Upper lobe of left lung (tissue), 6 donors: ENCODE measurements around the gene ZNF708. TPM values are rescaled to one million over a fixed set of nuclear protein-coding genes. Genes with fewer than 3 reads are reported as not detected.
"Not testable (repeated sequence)": the region's sequence is repeated elsewhere in the genome, so short reads cannot be mapped to it uniquely, and the experiment has no call there.

Experiments
- ATAC-seq, 2 donors: fragments of 200-7000 bp; cut with Tn5 transposase; one replicate each; pipeline ENCODE4 v1.9.1; 2022; ENCODE audit warnings: mild to moderate bottlenecking in 2 of 2, moderate library complexity in 2 of 2; ENCODE audit not compliant: low FRiP score in 2 of 2
- DNase-seq, 2 donors: peaks; one replicate each; pipeline ENCODE4 v3.0.0-alpha.2; 2019 to 2020
- H3K27ac ChIP-seq, 4 donors: fragments of 200-600 bp; sonication (generic); one replicate each; pipeline ENCODE4 v1.5.1; 2016 to 2019
- H3K27me3 ChIP-seq, 4 donors: fragments of 200-600 bp; sonication (generic); one replicate each; pipeline ENCODE4 v1.5.1; 2017 to 2019
- H3K36me3 ChIP-seq, 4 donors: fragments of 200-600 bp; sonication (generic); one replicate each; pipeline ENCODE4 v1.5.1; 2016 to 2019
- H3K4me1 ChIP-seq, 4 donors: fragments of 200-600 bp; sonication (generic); one replicate each; pipeline ENCODE4 v1.5.1; 2018 to 2019
- H3K4me3 ChIP-seq, 4 donors: fragments of 200-600 bp; sonication (generic); one replicate each; pipeline ENCODE4 v1.5.1; 2017 to 2019; ENCODE audit warnings: mild to moderate bottlenecking in 2 of 4, moderate library complexity in 1 of 4
- H3K9me3 ChIP-seq, 4 donors: fragments of 200-600 bp; sonication (generic); one replicate each; pipeline ENCODE4 v1.5.1; 2018 to 2019
- EP300 ChIP-seq, 4 donors: sonication (generic); formaldehyde crosslinking; IDR thresholded peaks; one replicate each; pipeline ENCODE4 v1.5.1; 2017; ENCODE audit warnings: antibody characterized with exemption in 4 of 4, control low read depth in 2 of 4
- POLR2A ChIP-seq, 4 donors: fragments of 450-650 bp; IDR thresholded peaks; one replicate each; pipeline ENCODE4 v1.5.1; 2016 to 2017; ENCODE audit warnings: antibody characterized with exemption in 4 of 4, mild to moderate bottlenecking in 2 of 4
- POLR2AphosphoS5 ChIP-seq, 2 donors: sonication (generic); formaldehyde crosslinking; IDR thresholded peaks; one replicate each; pipeline ENCODE4 v1.5.1; 2017; ENCODE audit warnings: antibody characterized with exemption in 2 of 2
- WGBS, 2 donors: methylation state at CpG; one replicate each; pipeline ENCODE4 v1.1.5; 2017 to 2018; 5-methylcytosine and 5-hydroxymethylcytosine counted together
- total RNA-seq, 6 donors: library from RNA; depleted of rRNA in 4 of 6; stranded (reverse); fragments of >200 nt in 4 of 6; gene quantifications; one replicate each; pipeline versions ENCODE4 v1.1.0 to v1.2.1, GENCODE V29; 2016 to 2021
- TF ChIP-seq, protein P1 (sequence below), 6 experiments: fragments of 450-650 bp in 4 of 6; fragments of 200-600 bp in 2 of 6; sonication (generic) in 2 of 6; IDR thresholded peaks; one replicate each; pipeline ENCODE4 v1.5.1; 2016 to 2019; ENCODE audit warnings: antibody characterized with exemption in 6 of 6
- donor health status: DM: no; HTN: no; CAD: no; lungs with moderate emphysema.
- donor health status: DM: no; HTN: yes; CAD: no; lungs with severe emphysema.

ZNF708 gene
- total RNA-seq, 6 donors from 2014 or later: 8.1 to 39.8 (median 12.6) TPM

DNA sequence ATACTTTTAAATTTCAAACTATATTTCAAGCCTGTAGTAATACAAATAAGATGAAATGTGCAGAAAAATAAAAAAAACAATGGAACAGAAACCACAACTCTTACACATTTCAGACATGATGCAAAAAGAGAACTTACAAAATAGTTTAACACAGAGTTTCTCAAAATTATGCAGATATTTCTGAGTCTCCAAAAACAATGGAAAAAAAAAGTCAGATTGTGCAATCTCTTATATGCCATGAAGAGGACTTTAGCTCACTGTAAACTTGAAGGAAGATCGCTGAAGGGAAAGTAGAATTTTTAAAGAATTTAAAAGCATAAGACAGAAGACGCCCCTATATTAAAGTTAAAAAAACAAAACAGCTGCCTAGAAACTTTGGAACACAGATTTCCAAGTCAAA is 20.4 kb downstream of the ZNF708 start:
- TF ChIP-seq, protein P1, sequence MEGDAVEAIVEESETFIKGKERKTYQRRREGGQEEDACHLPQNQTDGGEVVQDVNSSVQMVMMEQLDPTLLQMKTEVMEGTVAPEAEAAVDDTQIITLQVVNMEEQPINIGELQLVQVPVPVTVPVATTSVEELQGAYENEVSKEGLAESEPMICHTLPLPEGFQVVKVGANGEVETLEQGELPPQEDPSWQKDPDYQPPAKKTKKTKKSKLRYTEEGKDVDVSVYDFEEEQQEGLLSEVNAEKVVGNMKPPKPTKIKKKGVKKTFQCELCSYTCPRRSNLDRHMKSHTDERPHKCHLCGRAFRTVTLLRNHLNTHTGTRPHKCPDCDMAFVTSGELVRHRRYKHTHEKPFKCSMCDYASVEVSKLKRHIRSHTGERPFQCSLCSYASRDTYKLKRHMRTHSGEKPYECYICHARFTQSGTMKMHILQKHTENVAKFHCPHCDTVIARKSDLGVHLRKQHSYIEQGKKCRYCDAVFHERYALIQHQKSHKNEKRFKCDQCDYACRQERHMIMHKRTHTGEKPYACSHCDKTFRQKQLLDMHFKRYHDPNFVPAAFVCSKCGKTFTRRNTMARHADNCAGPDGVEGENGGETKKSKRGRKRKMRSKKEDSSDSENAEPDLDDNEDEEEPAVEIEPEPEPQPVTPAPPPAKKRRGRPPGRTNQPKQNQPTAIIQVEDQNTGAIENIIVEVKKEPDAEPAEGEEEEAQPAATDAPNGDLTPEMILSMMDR (IDR thresholded peaks at IDR 0.05): no peak
- no peak for TF ChIP-seq POLR2A (IDR thresholded peaks at IDR 0.05)
- TF ChIP-seq POLR2AphosphoS5 (IDR thresholded peaks at IDR 0.05): no peak
- TF ChIP-seq EP300 (IDR thresholded peaks at IDR 0.05): no peak
- no peaks in the 10 kb centered on the region for H3K27me3 ChIP-seq
- H3K36me3 ChIP-seq: peaks cover 16 to 48% (median 20%) of the 10 kb centered on the region in 4 donors
- peaks cover 0 to 10% (median 2%) of the 10 kb centered on the region in 4 donors for H3K9me3 ChIP-seq
- no peaks in the 10 kb centered on the region for H3K4me1 ChIP-seq
- WGBS, 2 donors: 76 to 77% methylated on average over 2 of the region's 2 CpGs
- no peak overlapping the region for H3K27ac ChIP-seq
- H3K4me3 ChIP-seq: no peak overlapping the region
- DNase-seq (no peak), ATAC-seq (no peak)

DNA sequence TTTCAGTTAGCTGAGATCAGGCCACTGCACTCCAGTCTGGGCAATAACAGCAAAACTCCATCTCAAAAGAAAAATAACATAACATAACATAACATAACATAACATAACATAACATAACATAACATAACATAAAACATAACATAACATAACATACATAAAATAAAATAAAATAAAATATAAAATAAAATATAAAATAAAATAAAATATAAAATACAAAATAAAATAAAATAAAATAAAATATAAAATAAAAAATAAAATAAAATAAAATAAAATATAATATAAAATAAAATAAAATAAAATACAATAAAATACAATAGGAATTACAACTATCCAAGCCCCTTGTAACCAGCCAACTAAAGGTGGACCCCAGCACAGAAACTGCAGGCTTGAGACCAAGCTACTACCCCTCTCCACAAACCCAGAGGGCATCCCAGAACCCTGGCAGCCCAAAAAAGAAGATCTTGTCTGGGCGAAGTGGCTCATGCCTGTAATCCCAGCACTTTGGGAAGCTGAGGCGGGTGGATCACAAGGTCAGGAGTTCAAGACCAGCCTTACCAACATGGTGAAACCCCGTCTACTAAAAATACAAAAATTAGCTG is 22.2 kb downstream of the ZNF708 start:
- H3K36me3 ChIP-seq: peaks cover 16 to 66% (median 25%) of the 10 kb centered on the region in 4 donors
- H3K4me3 ChIP-seq, H3K27me3 ChIP-seq, ATAC-seq, H3K9me3 ChIP-seq, DNase-seq, H3K4me1 ChIP-seq, H3K27ac ChIP-seq: not testable (repeated sequence)
- WGBS, 2 donors: 91 to 100% methylated on average over 3 of the region's 3 CpGs

DNA sequence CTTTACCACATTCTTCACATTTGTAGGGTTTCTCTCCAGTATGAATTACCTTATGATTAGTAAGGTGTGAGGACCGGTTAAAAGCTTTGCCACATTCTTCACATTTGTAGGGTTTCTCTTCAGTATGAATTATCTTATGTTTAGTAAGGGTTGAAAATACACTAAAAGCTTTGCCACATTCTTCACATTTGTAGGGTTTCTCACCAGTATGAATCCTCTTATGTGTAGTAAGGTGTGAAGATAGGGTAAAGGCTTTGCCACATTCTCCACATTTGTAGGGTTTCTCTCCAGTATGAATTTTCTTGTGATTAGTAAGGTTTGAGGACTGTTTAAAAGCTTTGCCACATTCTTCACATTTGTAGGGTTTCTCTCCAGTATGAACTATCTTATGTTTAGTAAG is 35.4 kb downstream of the ZNF708 start:
- not testable (repeated sequence) for H3K27ac ChIP-seq, H3K4me1 ChIP-seq, ATAC-seq, H3K4me3 ChIP-seq, DNase-seq, H3K27me3 ChIP-seq
- peaks cover 21 to 74% (median 58%) of the 10 kb centered on the region in 4 donors for H3K9me3 ChIP-seq
- peaks cover 16 to 53% (median 36%) of the 10 kb centered on the region in 4 donors for H3K36me3 ChIP-seq
- 73 to 78% methylated on average over 1 of the region's 1 CpG for WGBS, 2 donors

DNA sequence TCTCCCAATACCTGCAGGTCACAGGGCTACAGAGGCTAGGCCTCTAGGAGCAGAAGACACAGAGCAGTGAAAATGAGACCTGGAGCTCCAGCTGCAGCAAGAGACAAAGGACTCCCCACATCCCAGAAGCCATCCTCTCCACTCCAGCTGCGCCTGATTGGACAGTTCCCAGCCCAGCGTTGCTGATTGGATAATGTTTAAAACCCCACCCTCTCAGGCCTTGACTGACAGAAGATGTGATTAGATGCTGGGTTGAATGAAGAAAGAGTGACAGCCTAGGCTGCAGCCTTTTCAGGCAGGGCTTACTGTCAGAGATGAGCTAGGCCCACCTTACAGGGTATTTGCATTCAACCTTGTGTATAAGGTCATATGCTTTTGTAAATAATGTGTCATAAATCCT is 59.4 kb downstream of the ZNF708 start:
- no peaks in the 10 kb centered on the region for H3K36me3 ChIP-seq
- no peak overlapping the region for H3K4me3 ChIP-seq
- peaks cover 0 to 41% (median 22%) of the 10 kb centered on the region in 4 donors for H3K9me3 ChIP-seq
- no peak overlapping the region for H3K27ac ChIP-seq
- no peak for DNase-seq
- no peaks in the 10 kb centered on the region for H3K27me3 ChIP-seq
- H3K4me1 ChIP-seq: no peaks in the 10 kb centered on the region
- no peak for ATAC-seq
- TF ChIP-seq, protein P1 (IDR thresholded peaks at IDR 0.05): no peak
- TF ChIP-seq EP300 (IDR thresholded peaks at IDR 0.05) (no peak), POLR2A (IDR thresholded peaks at IDR 0.05) (no peak), POLR2AphosphoS5 (IDR thresholded peaks at IDR 0.05) (no peak)
- WGBS, 2 donors: 83 to 100% methylated on average over 1 to 2 of the region's 2 CpGs

DNA sequence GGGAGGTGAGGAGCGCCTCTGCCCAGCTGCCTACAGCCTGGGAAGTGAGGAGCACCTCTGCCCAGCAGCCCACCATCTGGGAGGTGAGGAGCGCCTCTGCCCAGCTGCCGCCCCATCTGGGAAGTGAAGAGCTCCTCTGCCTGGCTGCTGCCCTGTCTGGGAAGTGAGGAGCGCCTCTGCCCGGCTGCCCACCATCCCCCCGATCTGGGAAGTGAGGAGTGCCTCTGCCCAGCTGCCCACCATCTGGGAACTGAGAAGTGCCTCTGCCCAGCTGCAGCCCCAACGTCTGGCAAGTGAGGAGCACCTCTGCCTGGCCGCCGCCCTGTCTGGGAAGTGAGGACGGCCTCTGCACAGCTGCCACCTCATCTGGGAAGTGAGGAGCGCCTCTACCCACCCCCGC is 64.3 kb downstream of the ZNF708 start:
- Histone ChIP-seq H3K4me1 (no peaks in the 10 kb centered on the region), H3K4me3 (no peak overlapping the region), H3K27ac (no peak overlapping the region), H3K36me3 (no peaks in the 10 kb centered on the region), H3K9me3 (peaks cover 0 to 38% (median 6%) of the 10 kb centered on the region in 4 donors), H3K27me3 (no peaks in the 10 kb centered on the region)
- WGBS, 2 donors: 88 to 92% methylated on average over 10 to 11 of the region's 12 CpGs
- DNase-seq (peak in 1 of 2 donors; percentile 69), ATAC-seq (no peak)
- TF ChIP-seq POLR2A (IDR thresholded peaks at IDR 0.05): no peak
- TF ChIP-seq EP300 (IDR thresholded peaks at IDR 0.05): no peak
- no peak for TF ChIP-seq POLR2AphosphoS5 (IDR thresholded peaks at IDR 0.05)
- TF ChIP-seq, protein P1 (IDR thresholded peaks at IDR 0.05): no peak

DNA sequence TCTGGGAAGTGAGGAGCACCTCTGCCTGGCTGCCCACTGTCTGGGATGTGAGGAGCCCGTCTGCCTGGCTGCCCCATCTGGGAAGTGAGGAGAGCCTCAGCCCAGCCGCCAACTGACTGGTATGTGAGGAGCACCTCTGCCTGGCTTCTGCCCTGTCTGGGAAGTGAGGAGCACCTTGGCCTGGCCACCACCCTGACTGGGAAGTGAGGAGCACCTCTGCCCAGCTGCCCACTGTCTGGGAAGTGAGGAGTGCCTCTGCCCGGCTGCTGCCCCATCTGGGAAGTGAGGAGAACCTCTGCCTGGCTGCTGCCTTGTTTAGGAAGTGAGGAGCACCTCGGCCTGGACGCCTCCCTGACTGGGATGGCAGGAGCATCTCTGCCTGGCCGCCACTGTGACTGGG is 64.8 kb downstream of the ZNF708 start:
- H3K9me3 ChIP-seq: peaks cover 0 to 36% (median 8%) of the 10 kb centered on the region in 4 donors

DNA sequence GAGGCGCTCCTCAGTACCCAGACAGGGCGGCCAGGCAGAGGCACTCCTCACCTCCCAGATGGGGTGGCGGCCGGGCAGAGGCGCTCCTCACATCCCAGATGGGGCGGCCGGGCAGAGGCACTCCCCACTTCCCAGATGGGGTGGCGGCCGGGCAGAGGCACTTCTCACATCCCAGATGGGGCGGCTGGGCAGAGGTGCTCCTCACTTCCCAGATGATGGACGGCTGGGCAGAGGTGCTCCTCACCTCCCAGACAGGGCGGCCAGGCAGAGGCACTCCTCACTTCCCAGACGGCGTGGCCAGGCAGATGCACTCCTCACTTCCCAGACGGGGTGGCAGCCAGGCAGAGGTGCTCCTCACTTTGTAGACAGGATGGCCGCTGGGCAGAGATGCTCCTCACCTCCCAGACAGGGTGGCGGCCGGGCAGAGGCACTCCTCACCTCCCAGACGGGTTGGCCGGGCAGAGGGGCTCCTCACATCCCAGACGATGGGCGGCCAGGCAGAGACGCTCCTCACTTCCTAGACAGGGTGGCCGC is 68.3 kb downstream of the ZNF708 start:
- DNase-seq: peak in 1 of 2 donors; percentile 67
- H3K27ac ChIP-seq, ATAC-seq, H3K27me3 ChIP-seq, H3K4me1 ChIP-seq, H3K4me3 ChIP-seq, H3K36me3 ChIP-seq: not testable (repeated sequence)
- H3K9me3 ChIP-seq: peaks cover 0 to 35% (median 8%) of the 10 kb centered on the region in 4 donors
- WGBS, 2 donors: 80 to 93% methylated on average over 2 to 21 of the region's 24 CpGs

More for the DNA sequence above, 64.8 kb downstream of the ZNF708 start:
- DNase-seq (peak in 1 of 2 donors; percentile 59), ATAC-seq (no peak)
- TF ChIP-seq POLR2A (IDR thresholded peaks at IDR 0.05): no peak
- TF ChIP-seq, protein P1 (IDR thresholded peaks at IDR 0.05): no peak
- TF ChIP-seq EP300 (IDR thresholded peaks at IDR 0.05): no peak
- TF ChIP-seq POLR2AphosphoS5 (IDR thresholded peaks at IDR 0.05): no peak
- Histone ChIP-seq H3K27me3 (no peaks in the 10 kb centered on the region), H3K36me3 (no peaks in the 10 kb centered on the region), H3K4me3 (no peak overlapping the region), H3K4me1 (no peaks in the 10 kb centered on the region), H3K27ac (no peak overlapping the region)
- 83 to 91% methylated on average over 2 to 6 of the region's 6 CpGs for WGBS, 2 donors
